Transverse colon (tissue), 4 donors: Measurements from ENCODE around the gene NCKAP5.

Experiments used
- CTCF ChIP-seq, 5 experiments: fragments of 200-600 bp in 3 of 5; fragments of 450-650 bp in 2 of 5; sonication (generic) in 3 of 5; IDR thresholded peaks; 1 replicate in 2 of 5; 2 replicates in 3 of 5; pipeline ENCODE4 v1.5.1; 2016 to 2017; ENCODE audit warnings: antibody characterized with exemption in 5 of 5, inconsistent platforms in 3 of 5, mild to moderate bottlenecking in 2 of 5, moderate library complexity in 1 of 5
- POLR2AphosphoS5 ChIP-seq, 3 donors: sonication (generic); formaldehyde crosslinking; IDR thresholded peaks; one replicate each; pipeline ENCODE4 v1.6.1; 2016; ENCODE audit warnings: antibody characterized with exemption in 3 of 3

DNA sequence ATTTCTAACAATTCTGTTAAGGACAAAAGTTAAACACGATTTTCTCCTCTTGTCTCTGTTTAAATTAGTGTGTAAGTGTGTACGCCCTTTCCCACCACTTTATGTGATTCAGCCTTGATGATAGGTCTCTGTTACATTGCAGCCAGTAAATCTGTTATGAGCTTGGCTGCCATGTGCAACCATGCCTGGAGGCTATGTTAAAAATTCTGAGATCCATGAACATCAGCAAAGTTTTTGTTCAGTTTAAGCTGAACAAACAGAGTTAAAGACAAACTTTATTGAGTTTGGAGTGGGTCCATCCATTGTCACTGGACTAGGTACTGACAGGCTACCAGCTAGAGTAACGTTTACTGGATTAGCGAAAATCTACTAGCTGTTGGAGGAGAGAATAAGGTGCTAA, 110.4 kb downstream of the NCKAP5 start:
- no peak for TF ChIP-seq CTCF (IDR thresholded peaks at IDR 0.05)
- no peak for TF ChIP-seq POLR2AphosphoS5 (IDR thresholded peaks at IDR 0.05)
